ENCODE data around the gene MRPS18A. TPM values are rescaled to one million over a fixed set of nuclear protein-coding genes. Genes with fewer than 3 reads are reported as not detected.

Gene MRPS18A
- 28.1 and 29.0 TPM in 2 replicates for total RNA-seq

DNA sequence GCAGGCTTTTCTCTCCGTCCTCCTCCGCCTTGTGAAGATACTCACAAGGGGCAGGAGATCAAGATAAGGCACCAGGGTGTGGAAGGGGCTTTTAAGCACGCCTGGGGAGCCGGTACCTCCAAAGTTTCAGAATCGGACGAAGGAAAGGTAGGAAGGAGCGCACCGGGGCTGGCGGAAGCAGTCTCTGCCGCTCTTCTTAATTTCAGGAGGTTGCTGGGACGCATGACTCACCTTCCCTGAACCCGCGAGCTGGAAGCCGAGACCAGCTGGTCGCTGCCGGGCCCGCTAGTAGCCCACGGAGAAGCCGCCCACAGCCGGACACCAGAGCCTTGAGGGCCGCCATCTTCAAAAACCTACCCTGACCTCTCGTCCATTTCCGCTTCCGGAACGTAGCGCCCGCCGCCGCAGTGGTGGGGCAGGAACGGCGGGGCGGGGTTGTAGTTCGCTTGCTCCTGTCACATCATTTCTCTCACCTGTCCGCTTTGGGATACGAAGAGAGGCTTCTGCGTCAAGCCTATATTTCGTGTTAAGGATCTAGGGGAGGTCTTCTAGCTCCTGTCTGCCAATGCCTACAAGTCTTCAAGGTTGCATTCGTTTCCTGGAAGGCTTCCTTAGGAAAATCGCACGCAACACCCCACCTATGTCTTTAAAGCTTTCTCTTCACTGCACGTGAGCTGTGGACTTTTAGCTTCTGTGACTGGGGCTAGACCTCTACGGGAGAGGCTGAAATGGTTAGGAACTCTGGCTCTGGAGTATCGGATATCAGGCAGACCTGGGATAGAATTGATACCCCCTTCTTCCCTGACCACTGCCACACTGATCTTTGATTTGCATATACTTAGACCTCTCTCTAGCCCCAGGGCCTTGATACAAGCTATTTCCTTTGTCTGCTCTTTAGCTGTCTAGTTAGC lies at the start of gene MRPS18A:
Gene MRPS18A (minus strand): TSS at position 355 of the 911 bp plus-strand sequence. CDS start 12 bp downstream, at position 343.

DNA sequence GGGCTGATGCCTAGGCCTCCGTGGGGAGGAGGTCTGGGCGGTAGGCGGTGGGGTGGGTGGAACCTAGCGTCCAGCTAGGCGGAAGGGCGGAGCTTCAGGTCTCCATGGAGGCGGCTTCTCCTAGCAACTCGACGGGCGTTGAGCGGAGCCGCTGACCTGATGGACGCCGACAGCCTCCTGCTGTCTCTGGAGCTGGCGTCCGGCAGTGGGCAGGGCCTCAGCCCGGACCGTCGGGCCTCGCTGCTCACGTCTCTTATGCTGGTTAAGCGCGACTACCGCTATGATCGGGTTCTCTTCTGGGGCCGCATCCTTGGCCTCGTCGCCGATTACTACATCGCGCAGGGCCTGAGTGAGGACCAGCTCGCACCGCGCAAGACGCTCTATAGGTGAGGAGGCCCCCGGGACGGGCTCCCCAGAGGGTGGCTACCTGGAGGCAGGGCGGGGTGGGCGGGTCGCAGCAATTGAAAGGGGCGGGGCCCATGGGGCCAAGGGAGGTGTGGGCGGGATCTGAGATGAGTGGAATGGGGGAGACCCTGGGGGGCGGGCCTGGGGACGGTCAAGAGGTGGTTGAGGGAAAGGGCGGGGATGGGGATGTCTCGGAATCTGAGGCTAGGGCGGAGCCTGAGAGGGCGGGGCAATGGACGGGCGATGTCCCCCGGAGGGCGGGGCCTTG lies 42.5 kb downstream of the MRPS18A start, which contains the start of gene RSPH9:
Gene RSPH9 (plus strand): TSS at position 97 of the 673 bp plus-strand sequence. CDS start 63 bp downstream, at position 160.

DNA sequence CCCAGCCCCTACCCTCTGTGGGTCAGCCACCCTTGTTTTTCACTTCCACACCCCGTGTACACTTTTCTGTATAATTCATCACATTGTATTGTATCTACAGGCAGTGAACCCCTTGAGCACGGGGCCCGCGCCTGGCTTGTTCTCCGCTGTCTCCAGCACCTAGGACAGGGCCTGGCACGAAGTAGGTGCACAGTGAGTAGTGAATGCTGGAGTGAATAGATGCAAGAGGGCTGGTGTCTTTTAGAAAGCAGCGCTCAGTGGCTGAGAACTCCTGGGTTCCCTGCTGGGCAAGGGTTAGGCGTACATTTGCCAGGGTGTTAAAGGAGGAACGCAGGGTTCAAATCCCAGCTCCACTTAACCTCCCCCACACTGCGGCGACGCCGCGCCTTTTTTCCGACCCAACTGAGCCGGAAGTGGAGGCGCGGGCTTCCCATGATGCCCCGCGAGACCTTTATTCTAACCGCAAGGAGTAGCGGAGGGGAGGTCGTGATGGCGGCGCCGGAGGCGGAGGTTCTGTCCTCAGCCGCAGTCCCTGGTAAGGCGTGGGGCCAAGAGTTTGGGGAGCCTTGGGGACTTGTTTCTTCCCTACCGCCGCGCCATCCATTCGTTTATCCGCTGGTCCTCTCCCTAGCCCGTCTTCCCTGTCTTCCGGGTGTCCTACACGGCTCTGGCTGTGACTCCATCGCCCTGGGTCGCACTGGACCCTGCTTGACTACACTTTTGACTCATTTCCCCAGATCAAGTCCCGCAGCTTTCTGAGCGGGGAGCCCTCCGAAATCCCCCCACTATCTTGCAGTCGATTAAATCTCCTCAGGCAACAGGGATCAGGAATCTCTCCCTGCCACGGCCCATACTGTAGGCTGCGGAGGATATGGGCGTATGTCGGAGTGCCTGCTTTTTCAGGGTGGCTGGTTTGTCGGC lies 51.9 kb downstream of the MRPS18A start, which contains the start of gene MAD2L1BP:
Gene MAD2L1BP (plus strand): TSS at position 454 of the 921 bp plus-strand sequence. CDS start 36 bp downstream, at position 490.

DNA sequence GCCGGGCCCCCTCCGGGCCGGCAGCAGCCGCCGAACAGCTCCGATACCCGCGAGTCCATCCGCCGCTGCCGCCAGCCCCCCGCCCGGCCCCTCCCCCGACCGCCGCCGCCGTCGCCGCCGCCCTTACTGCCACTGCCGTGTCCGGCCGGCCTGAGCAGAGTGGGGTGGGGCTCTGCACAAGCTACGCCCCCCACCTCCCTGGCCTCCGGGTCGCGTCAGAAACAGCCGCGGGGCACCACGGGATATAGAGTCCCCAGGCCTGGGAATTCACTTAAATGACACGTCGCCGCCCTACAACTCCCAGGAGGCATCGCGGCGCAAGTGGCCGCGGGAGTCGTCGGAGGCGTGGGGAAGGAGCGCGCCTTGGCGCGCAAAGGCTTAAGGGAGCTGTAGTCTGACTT lies 58.5 kb downstream of the MRPS18A start, which contains the start of gene GTPBP2:
Gene GTPBP2 (minus strand): TSS at position 161 of the 401 bp plus-strand sequence. CDS start 102 bp downstream, at position 59.

Other genes with a start within 250 kb of the MRPS18A start
- 0.11 TPM in 1 of 2 replicates, not detected in the other for gene DLK2, start 232.2 kb downstream of the MRPS18A start, total RNA-seq
- 12.4 and 13.7 TPM in 2 replicates for gene TJAP1, start 210.2 kb downstream of the MRPS18A start, total RNA-seq
- gene LRRC73, start 177.4 kb downstream of the MRPS18A start, total RNA-seq, result 0.32 and 0.39 TPM in 2 replicates
- 109 and 122 TPM in 2 replicates for gene YIPF3, start 170.9 kb downstream of the MRPS18A start, total RNA-seq
- gene POLR1C, start 170.7 kb downstream of the MRPS18A start, total RNA-seq, result 24.3 and 29.1 TPM in 2 replicates
- 25.8 and 26.0 TPM in 2 replicates for gene XPO5, start 111.8 kb downstream of the MRPS18A start, total RNA-seq
- 20.1 and 28.2 TPM in 2 replicates for gene POLH, start 111.6 kb downstream of the MRPS18A start, total RNA-seq
- 42.7 and 51.7 TPM in 2 replicates for gene GTPBP2, start 58.5 kb downstream of the MRPS18A start, total RNA-seq
- gene MAD2L1BP, start 52.0 kb downstream of the MRPS18A start, total RNA-seq, result 26.1 and 29.3 TPM in 2 replicates
- 0.65 and 0.86 TPM in 2 replicates for gene RSPH9, start 42.8 kb downstream of the MRPS18A start, total RNA-seq
- gene VEGFA, start 82.4 kb upstream of the MRPS18A start, total RNA-seq, result 68.2 and 78.4 TPM in 2 replicates